HCT116 (cell line): ENCODE data around the gene GRB10.

Experiments
- CBX3 ChIP-seq: IDR thresholded peaks from 2 replicates; pipeline ENCODE4 v1.6.1; 2012; ENCODE audit warnings: low read depth
- CEBPB ChIP-seq: IDR thresholded peaks from 2 replicates; pipeline ENCODE4 v1.6.1; 2012; ENCODE audit warnings: low read depth
- EZH2phosphoT487 ChIP-seq: fragments of 200-600 bp; IDR thresholded peaks from 2 replicates; pipeline ENCODE4 v1.6.1; 2018; ENCODE audit warnings: antibody characterized with exemption, borderline replicate concordance
- FOSL1 ChIP-seq: IDR thresholded peaks from 2 replicates; pipeline ENCODE4 v1.6.1; 2012; ENCODE audit warnings: low read depth
- POLR2A ChIP-seq: IDR thresholded peaks from 2 replicates; pipeline ENCODE4 v1.7.0; 2011; ENCODE audit warnings: borderline replicate concordance; ENCODE audit not compliant: insufficient read depth, insufficient read length; ENCODE audit errors: extremely low read depth
- POLR2AphosphoS5 ChIP-seq: IDR thresholded peaks from 2 replicates; pipeline ENCODE4 v1.6.1; 2011; ENCODE audit warnings: mild to moderate bottlenecking, low read depth, low read length, moderate library complexity
- ZBTB33 ChIP-seq: IDR thresholded peaks from 2 replicates; pipeline ENCODE4 v1.6.1; 2011; ENCODE audit warnings: mild to moderate bottlenecking, low read length, moderate library complexity; ENCODE audit not compliant: insufficient replicate concordance; ENCODE audit errors: extremely low read depth
- ZNF274 ChIP-seq: fragments of 200-500 bp; sonication (Bioruptor generic); IDR thresholded peaks from 2 replicates; pipeline ENCODE4 v1.6.1; 2014; ENCODE audit warnings: mild to moderate bottlenecking, low read depth, low read length, inconsistent platforms
- TF ChIP-seq, protein P1 (sequence below), 3 experiments: fragments of 200-600 bp in 1 of 3; sonication (generic) in 1 of 3; IDR thresholded peaks in 2 of 3; conservative IDR thresholded peaks in 1 of 3; 2 replicates each; pipeline ENCODE4 v1.5.1; 2012 to 2017; ENCODE audit warnings: low read depth in 2 of 3, low read length in 2 of 3, antibody characterized with exemption in 1 of 3, borderline replicate concordance in 1 of 3, control low read depth in 1 of 3, mild to moderate bottlenecking in 1 of 3, mixed read lengths in 1 of 3, mixed run types in 1 of 3, moderate library complexity in 1 of 3; ENCODE audit not compliant: insufficient read depth in 1 of 3
- TF ChIP-seq, protein P2 (sequence below): IDR thresholded peaks from 2 replicates; pipeline ENCODE4 v1.6.1; 2012; ENCODE audit warnings: low read depth

- TF ChIP-seq FOSL1 (no peak), POLR2A (no peak), ZBTB33 (no peak), POLR2AphosphoS5 (no peak), CEBPB (no peak), EZH2phosphoT487 (no peak), CBX3 (no peak), ZNF274 (no peak)
- TF ChIP-seq, protein P1, sequence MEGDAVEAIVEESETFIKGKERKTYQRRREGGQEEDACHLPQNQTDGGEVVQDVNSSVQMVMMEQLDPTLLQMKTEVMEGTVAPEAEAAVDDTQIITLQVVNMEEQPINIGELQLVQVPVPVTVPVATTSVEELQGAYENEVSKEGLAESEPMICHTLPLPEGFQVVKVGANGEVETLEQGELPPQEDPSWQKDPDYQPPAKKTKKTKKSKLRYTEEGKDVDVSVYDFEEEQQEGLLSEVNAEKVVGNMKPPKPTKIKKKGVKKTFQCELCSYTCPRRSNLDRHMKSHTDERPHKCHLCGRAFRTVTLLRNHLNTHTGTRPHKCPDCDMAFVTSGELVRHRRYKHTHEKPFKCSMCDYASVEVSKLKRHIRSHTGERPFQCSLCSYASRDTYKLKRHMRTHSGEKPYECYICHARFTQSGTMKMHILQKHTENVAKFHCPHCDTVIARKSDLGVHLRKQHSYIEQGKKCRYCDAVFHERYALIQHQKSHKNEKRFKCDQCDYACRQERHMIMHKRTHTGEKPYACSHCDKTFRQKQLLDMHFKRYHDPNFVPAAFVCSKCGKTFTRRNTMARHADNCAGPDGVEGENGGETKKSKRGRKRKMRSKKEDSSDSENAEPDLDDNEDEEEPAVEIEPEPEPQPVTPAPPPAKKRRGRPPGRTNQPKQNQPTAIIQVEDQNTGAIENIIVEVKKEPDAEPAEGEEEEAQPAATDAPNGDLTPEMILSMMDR (IDR thresholded peaks at IDR 0.05 in 2 of 3, conservative IDR thresholded peaks at IDR 0.05 in 1 of 3; ENCODE audit: borderline replicate concordance in 1 of 3, insufficient read depth in 1 of 3, low read depth in 2 of 3, low read length in 2 of 3) = no peak
- TF ChIP-seq, protein P2, sequence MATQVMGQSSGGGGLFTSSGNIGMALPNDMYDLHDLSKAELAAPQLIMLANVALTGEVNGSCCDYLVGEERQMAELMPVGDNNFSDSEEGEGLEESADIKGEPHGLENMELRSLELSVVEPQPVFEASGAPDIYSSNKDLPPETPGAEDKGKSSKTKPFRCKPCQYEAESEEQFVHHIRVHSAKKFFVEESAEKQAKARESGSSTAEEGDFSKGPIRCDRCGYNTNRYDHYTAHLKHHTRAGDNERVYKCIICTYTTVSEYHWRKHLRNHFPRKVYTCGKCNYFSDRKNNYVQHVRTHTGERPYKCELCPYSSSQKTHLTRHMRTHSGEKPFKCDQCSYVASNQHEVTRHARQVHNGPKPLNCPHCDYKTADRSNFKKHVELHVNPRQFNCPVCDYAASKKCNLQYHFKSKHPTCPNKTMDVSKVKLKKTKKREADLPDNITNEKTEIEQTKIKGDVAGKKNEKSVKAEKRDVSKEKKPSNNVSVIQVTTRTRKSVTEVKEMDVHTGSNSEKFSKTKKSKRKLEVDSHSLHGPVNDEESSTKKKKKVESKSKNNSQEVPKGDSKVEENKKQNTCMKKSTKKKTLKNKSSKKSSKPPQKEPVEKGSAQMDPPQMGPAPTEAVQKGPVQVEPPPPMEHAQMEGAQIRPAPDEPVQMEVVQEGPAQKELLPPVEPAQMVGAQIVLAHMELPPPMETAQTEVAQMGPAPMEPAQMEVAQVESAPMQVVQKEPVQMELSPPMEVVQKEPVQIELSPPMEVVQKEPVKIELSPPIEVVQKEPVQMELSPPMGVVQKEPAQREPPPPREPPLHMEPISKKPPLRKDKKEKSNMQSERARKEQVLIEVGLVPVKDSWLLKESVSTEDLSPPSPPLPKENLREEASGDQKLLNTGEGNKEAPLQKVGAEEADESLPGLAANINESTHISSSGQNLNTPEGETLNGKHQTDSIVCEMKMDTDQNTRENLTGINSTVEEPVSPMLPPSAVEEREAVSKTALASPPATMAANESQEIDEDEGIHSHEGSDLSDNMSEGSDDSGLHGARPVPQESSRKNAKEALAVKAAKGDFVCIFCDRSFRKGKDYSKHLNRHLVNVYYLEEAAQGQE = no peak
These were observed 191.6 kb downstream of the GRB10 start for GRCh38 chr7:50591098-50591479.
